HG03354 (cell line): Measurements from ENCODE around the gene ENPP1.

ENCODE experiments used
- ATAC-seq: cut with Tn5 transposase; IDR thresholded peaks from one replicate; pipeline ENCODE4 v1.9.1; 2021; ENCODE audit warnings: mild to moderate bottlenecking; ENCODE audit not compliant: unreplicated experiment, poor library complexity, severe bottlenecking

Gene ENPP1

GRCh38 chr6:131937226-131937625 is 129.4 kb downstream of the ENPP1 start:
- no peak for ATAC-seq

GRCh38 chr6:131937703-131938631 is 130.1 kb downstream of the ENPP1 start:
- ATAC-seq = no peak
